GM21528 (cell line): ENCODE results near the gene COL23A1.

Experiments
- ATAC-seq: cut with Tn5 transposase; IDR thresholded peaks from one replicate; pipeline ENCODE4 v1.9.1; 2021; ENCODE audit warnings: mild to moderate bottlenecking, moderate library complexity; ENCODE audit not compliant: unreplicated experiment, low FRiP score

Gene COL23A1

GRCh38 chr5:178298283-178298807, 291.8 kb downstream of the COL23A1 start:
- no peak for ATAC-seq

GRCh38 chr5:178297751-178298150, 292.4 kb downstream of the COL23A1 start:
- ATAC-seq = no peak

- no peak for ATAC-seq
Measured at GRCh38 chr5:178296066-178296465, 294.1 kb downstream of the COL23A1 start.

- no peak for ATAC-seq
Measured at GRCh38 chr5:178295589-178295988, 294.6 kb downstream of the COL23A1 start.

- ATAC-seq = no peak
Measured at GRCh38 chr5:178293815-178294214, 296.4 kb downstream of the COL23A1 start.

- no peak for ATAC-seq
Measured at GRCh38 chr5:178293400-178293799, 296.8 kb downstream of the COL23A1 start.

GRCh38 chr5:178292826-178293205, 297.4 kb downstream of the COL23A1 start:
- no peak for ATAC-seq

GRCh38 chr5:178291969-178292825, 298.0 kb downstream of the COL23A1 start:
- no peak for ATAC-seq

- ATAC-seq = no peak
Measured at GRCh38 chr5:178291161-178291561, 299.0 kb downstream of the COL23A1 start.

GRCh38 chr5:178290376-178290775, 299.8 kb downstream of the COL23A1 start:
- ATAC-seq = no peak

GRCh38 chr5:178289438-178289837, 300.8 kb downstream of the COL23A1 start:
- ATAC-seq = no peak

GRCh38 chr5:178288401-178289368, 301.5 kb downstream of the COL23A1 start:
- no peak for ATAC-seq

- ATAC-seq = no peak
Measured at GRCh38 chr5:178287791-178288105, 302.4 kb downstream of the COL23A1 start.

- ATAC-seq = no peak
Measured at GRCh38 chr5:178287091-178287790, 303.0 kb downstream of the COL23A1 start.

GRCh38 chr5:178286226-178287090, 303.7 kb downstream of the COL23A1 start:
- ATAC-seq = no peak

GRCh38 chr5:178285399-178286225, 304.6 kb downstream of the COL23A1 start:
- ATAC-seq = no peak

GRCh38 chr5:178284996-178285395, 305.2 kb downstream of the COL23A1 start:
- no peak for ATAC-seq

- no peak for ATAC-seq
Measured at GRCh38 chr5:178284093-178284675, 306.0 kb downstream of the COL23A1 start.
